WERI-Rb-1 (cell line): ENCODE measurements around the gene TWIST2.

Experiments used
- DNase-seq: peaks from one replicate; pipeline ENCODE4 v3.0.0-alpha.2; 2020
- H3K27ac ChIP-seq: fragments of 250-450 bp; sonication (Bioruptor Pico); 2 replicates; pipeline ENCODE4 v1.5.1; 2020; ENCODE audit warnings: mild to moderate bottlenecking, moderate library complexity
- H3K27me3 ChIP-seq: fragments of 250-450 bp; sonication (Bioruptor Pico); 2 replicates; pipeline ENCODE4 v1.5.1; 2021; ENCODE audit warnings: mild to moderate bottlenecking, low read depth, moderate library complexity; ENCODE audit not compliant: insufficient read depth, severe bottlenecking
- H3K36me3 ChIP-seq: fragments of 250-450 bp; sonication (Bioruptor Pico); 2 replicates; pipeline ENCODE4 v1.5.1; 2020; ENCODE audit warnings: mild to moderate bottlenecking, moderate library complexity
- H3K4me3 ChIP-seq: 2 replicates; pipeline ENCODE4 v1.5.1; 2011; ENCODE audit warnings: low read depth, mild to moderate bottlenecking, control low read depth, low read length
- H3K9me3 ChIP-seq: fragments of 250-450 bp; sonication (Bioruptor Pico); 2 replicates; pipeline ENCODE4 v1.5.1; 2021; ENCODE audit warnings: mild to moderate bottlenecking, moderate library complexity; ENCODE audit not compliant: severe bottlenecking
- TF ChIP-seq, protein P1 (sequence below): IDR thresholded peaks from 2 replicates; pipeline ENCODE4 v1.5.1; 2011; ENCODE audit warnings: low read depth, mild to moderate bottlenecking, control low read depth, inconsistent platforms, low read length

Gene TWIST2

GRCh38 chr2:238847841-238848690 is at the start of gene TWIST2:
TWIST2 (plus strand) TSS chr2:238848085; CDS start chr2:238848216, 131 bp downstream.
- no peak within 1 kb of the TSS for H3K27ac ChIP-seq
- TF ChIP-seq, protein P1, sequence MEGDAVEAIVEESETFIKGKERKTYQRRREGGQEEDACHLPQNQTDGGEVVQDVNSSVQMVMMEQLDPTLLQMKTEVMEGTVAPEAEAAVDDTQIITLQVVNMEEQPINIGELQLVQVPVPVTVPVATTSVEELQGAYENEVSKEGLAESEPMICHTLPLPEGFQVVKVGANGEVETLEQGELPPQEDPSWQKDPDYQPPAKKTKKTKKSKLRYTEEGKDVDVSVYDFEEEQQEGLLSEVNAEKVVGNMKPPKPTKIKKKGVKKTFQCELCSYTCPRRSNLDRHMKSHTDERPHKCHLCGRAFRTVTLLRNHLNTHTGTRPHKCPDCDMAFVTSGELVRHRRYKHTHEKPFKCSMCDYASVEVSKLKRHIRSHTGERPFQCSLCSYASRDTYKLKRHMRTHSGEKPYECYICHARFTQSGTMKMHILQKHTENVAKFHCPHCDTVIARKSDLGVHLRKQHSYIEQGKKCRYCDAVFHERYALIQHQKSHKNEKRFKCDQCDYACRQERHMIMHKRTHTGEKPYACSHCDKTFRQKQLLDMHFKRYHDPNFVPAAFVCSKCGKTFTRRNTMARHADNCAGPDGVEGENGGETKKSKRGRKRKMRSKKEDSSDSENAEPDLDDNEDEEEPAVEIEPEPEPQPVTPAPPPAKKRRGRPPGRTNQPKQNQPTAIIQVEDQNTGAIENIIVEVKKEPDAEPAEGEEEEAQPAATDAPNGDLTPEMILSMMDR: no peak
- H3K9me3 ChIP-seq: peaks cover 6% of the 10 kb centered on the region
- H3K4me3 ChIP-seq: no peak within 1 kb of the TSS
- DNase-seq: no peak
- no peaks in the 10 kb centered on the region for H3K36me3 ChIP-seq
- H3K27me3 ChIP-seq: peaks cover 94% of the 10 kb centered on the region

GRCh38 chr2:238801791-238802190 is 46.1 kb upstream of the TWIST2 start:
- DNase-seq: no peak
- Histone ChIP-seq H3K27me3 (peaks cover 87% of the 10 kb centered on the region), H3K27ac (no peak overlapping the region), H3K36me3 (no peaks in the 10 kb centered on the region), H3K9me3 (no peaks in the 10 kb centered on the region), H3K4me3 (no peak overlapping the region)
- TF ChIP-seq, protein P1: no peak

GRCh38 chr2:238802957-238803356 is 44.9 kb upstream of the TWIST2 start:
- peaks cover 89% of the 10 kb centered on the region for H3K27me3 ChIP-seq
- H3K36me3 ChIP-seq: no peaks in the 10 kb centered on the region
- no peaks in the 10 kb centered on the region for H3K9me3 ChIP-seq
- TF ChIP-seq, protein P1: no peak
- DNase-seq: no peak
- no peak overlapping the region for H3K4me3 ChIP-seq
- no peak overlapping the region for H3K27ac ChIP-seq

DNA sequence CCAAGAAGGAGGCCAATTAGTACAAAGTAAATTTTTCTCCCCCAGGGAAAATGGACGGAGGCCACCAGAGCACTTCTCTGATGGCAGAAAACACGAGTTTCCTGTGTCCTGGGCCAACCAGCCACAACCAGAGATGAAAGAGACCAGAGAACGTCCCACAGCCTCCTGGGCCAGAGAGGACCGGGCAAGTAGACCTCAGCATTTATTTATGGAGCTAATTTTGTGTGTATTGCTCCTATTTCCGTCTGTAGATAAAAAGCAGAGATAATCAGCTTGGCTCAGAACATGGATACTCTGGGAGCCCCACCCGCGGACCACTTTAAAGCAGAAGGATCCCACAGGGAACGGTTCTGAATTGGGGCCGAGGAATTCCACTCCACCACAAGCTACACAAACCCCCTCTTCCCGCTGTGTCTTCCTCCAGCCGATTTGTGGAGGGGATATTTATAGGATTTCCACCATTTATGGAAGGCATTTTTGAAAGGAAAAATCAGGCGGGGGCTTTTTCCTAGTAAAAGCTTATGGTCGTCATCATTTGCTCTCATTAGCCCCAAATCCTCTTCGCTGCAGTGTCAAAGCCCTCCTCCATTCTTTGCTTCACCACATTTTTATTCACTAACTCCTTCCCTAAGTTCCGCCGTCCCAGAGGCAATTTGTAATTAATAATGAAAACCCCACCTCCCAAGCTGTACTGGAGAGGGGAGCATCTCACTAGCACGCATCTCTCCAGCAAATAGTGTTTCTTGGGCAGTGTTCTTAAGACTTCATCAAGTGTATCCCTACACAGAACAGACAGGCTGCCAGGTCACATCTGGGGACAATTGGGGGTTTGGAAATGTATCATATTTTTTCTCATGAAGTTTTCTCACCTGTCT is 43.7 kb upstream of the TWIST2 start:
- no peak for DNase-seq
- Histone ChIP-seq H3K27me3 (peaks cover 82% of the 10 kb centered on the region), H3K27ac (no peak overlapping the region), H3K4me3 (no peak overlapping the region), H3K36me3 (no peaks in the 10 kb centered on the region), H3K9me3 (peaks cover 7% of the 10 kb centered on the region)
- TF ChIP-seq, protein P1: no peak

GRCh38 chr2:238808761-238809160 is 39.1 kb upstream of the TWIST2 start:
- H3K9me3 ChIP-seq: peaks cover 9% of the 10 kb centered on the region
- TF ChIP-seq, protein P1: no peak
- no peak for DNase-seq

More at GRCh38 chr2:238808761-238809160, 39.1 kb upstream of the TWIST2 start:
- peaks cover 71% of the 10 kb centered on the region for H3K27me3 ChIP-seq
- H3K27ac ChIP-seq: no peak overlapping the region
- no peak overlapping the region for H3K4me3 ChIP-seq
- H3K36me3 ChIP-seq: no peaks in the 10 kb centered on the region
